GM12892 (cell line): ENCODE results near the gene CDH4.

Source experiments
- DNase-seq: peaks from one replicate; pipeline ENCODE4 v3.0.0; 2011; ENCODE audit not compliant: insufficient read length
- FAIRE-seq: peaks from 2 replicates; lab custom pipeline; 2011; peaks lifted over from hg19 to GRCh38; lab: Jason Lieb, UNC
- POLR2A ChIP-seq: IDR thresholded peaks from 2 replicates; pipeline ENCODE4 v1.6.1; 2011; ENCODE audit warnings: low read depth, low read length, control low read depth
- POLR2AphosphoS5 ChIP-seq: IDR thresholded peaks from 2 replicates; pipeline ENCODE4 v1.6.1; 2011; ENCODE audit warnings: low read depth, low read length, control low read depth
- TAF1 ChIP-seq: IDR thresholded peaks from 2 replicates; pipeline ENCODE4 v1.6.1; 2011; ENCODE audit warnings: low read depth, mild to moderate bottlenecking, control low read depth, low read length, borderline replicate concordance

The CDH4 gene

GRCh38 chr20:61948586-61949362, 696.7 kb downstream of the CDH4 start:
- no peak for FAIRE-seq
- no peak for TF ChIP-seq TAF1
- TF ChIP-seq POLR2A = no peak
- no peak for TF ChIP-seq POLR2AphosphoS5
- DNase-seq = no peak

- FAIRE-seq = no peak
Observed at GRCh38 chr20:61949363-61949713, 697.3 kb downstream of the CDH4 start.

DNA sequence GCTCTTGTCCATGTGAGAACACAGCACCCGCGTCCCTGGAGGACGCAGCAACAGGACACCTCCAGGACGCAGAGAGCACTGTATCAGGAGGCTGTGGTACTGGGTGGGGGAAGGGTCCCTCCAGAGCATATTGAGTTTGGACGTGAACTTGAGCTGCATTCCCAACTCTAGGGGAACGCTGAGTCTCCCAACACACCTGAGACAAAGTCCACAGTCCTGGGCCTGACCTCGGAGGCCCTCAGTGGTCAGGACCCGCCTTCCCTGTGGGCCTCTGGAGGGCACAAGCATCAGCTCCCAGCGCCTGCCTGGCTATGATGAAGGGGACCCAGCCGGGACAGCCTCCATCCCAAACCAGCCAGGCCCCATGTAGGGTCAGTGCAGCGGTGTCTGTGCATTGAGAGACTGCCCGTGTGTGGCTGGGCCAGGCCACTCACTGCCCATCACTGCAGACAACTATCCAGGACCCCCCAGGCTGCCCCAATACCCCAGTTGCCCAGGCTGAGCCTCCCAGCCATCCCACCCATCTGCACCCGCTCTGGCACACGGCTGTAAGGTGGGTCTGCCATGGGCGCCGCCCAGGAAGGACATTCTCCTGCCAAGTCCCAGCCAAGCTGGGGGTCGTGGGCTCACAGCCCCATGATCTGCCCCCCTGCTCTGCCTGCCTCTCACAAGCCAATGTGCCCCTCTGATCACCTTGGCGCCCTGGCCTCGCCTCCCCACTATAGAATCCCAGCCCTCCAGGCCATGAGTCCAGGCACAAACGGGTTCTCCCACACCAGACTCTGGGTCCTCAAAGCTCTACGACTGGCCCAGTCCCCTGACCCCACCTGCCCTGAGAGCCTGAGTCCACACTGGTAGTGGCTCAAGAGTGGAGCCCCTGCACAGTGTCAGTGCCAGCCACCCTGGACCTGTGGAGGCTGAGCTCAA, 697.9 kb downstream of the CDH4 start:
- no peak for FAIRE-seq
- no peak for DNase-seq
- TF ChIP-seq POLR2A (no peak), POLR2AphosphoS5 (no peak)

More at GRCh38 chr20:61949363-61949713, 697.3 kb downstream of the CDH4 start:
- no peak for TF ChIP-seq POLR2A
- no peak for TF ChIP-seq POLR2AphosphoS5
- TF ChIP-seq TAF1 = no peak
- no peak for DNase-seq

GRCh38 chr20:61950641-61951071, 698.6 kb downstream of the CDH4 start:
- no peak for FAIRE-seq

GRCh38 chr20:61951695-61952533, 699.9 kb downstream of the CDH4 start:
- TF ChIP-seq POLR2AphosphoS5 = no peak
- no peak for TF ChIP-seq POLR2A
- no peak for TF ChIP-seq TAF1
- FAIRE-seq (no peak), DNase-seq (no peak)

More at GRCh38 chr20:61950641-61951071, 698.6 kb downstream of the CDH4 start:
- TF ChIP-seq POLR2AphosphoS5 = no peak
- TF ChIP-seq TAF1 = no peak
- no peak for TF ChIP-seq POLR2A
- no peak for DNase-seq

DNA sequence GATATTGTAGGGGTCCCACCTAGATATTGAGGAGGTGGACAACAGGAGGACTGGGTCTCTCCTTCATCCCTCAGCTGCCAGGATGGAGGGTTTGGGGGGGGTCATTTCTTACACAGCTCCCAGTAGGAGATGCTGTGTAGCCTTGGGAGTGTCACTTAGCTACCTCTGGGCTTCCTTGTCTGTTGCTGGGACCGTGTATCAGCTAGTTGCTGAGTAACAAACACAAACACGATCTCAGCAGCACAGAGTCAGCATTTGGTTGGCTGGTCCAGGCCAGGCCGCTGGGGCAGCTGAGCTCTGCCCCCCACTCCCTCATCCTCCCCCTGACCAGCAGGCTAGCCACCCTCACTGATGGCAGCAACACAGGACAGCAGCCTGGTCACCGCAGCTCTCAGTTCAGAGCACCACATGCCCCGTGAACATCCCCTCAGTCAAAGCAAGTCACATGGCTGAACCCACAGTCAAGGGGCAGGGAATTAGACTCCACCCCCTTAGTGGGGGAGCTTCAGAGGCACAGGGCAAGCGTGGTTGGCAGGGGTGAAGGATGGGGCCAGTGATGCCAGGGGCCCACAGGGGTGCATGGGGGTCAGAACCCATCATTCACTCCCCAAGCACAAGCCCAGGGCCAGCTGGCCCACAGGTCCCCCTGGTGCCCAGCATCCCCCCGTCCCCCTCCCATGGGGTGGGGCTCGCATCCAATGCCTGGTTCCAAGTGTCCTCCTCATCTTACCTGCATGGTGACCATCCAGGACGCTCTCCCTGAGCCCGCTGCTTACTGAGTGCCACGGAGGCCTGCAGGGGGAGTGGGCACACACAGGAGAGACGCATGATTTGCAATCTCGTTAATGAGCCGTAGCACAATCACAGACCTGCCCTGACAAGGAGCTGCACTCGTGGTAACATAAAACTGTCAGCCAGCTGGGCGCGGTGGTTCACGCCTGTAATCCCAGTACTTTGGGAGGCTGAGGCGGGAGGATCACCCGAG, 701.3 kb downstream of the CDH4 start:
- TF ChIP-seq POLR2A (no peak), TAF1 (no peak), POLR2AphosphoS5 (no peak)
- DNase-seq = no peak
- FAIRE-seq = no peak

DNA sequence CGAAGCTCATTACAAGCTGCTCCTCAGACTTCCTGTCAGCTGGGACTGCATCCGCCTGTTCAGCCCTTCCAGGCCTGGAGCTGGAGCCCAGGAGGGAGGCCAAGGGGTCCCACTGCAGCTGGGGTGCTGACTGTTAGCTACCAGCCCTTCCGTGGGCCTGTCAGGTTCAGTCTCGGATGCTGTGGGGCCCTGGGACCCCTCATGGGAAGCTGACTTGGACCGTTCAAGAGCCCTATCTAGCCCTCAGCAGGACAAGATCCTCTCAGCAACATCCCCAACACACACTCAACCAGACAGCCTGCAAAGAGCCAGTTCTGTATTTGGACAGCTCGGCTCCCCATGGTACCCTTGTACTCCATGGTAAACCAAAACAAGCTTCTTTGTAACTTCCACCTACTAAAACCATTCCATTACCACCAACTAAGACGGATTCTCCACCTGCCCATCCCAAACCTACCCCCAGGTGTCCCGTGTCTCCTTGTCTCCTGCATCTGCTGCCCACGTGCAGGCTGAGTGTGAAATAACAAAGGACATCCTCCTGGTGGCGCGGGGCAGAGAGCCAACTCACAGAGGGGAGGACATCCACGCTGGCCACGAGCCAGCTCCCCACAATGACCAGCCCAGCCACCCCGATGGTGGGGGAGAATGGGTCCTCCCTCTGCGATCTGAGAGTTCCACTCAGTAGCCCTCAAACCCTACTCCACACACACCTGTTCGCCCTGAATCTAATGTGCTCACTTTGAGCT, 702.4 kb downstream of the CDH4 start:
- FAIRE-seq (no peak), DNase-seq (no peak)
- no peak for TF ChIP-seq POLR2AphosphoS5
- no peak for TF ChIP-seq POLR2A
- no peak for TF ChIP-seq TAF1

- TF ChIP-seq POLR2A (no peak), TAF1 (no peak), POLR2AphosphoS5 (no peak)
- no peak for FAIRE-seq
- no peak for DNase-seq
Observed at GRCh38 chr20:61955668-61956395, 703.8 kb downstream of the CDH4 start.
